ENCODE measurements around the gene PRR30.

GRCh38 chr2:27175330-27175729, 36.1 kb upstream of the PRR30 start:
- TF ChIP-seq TCF7L2 (IDR thresholded peaks at IDR 0.05; ENCODE audit: borderline replicate concordance, low read depth, low read length) (no peak), ZSCAN23 (tag by site-specific recombination; IDR thresholded peaks at IDR 0.05) (no peak), PATZ1 (tag by site-specific recombination; IDR thresholded peaks at IDR 0.05) (no peak), ZNF610 (tag by site-specific recombination; IDR thresholded peaks at IDR 0.05; ENCODE audit: borderline replicate concordance) (no peak)
